HG03135 (cell line): ENCODE results near the gene KRTAP5-10.
"Not testable (repeated sequence)": the region's sequence is repeated elsewhere in the genome, so short reads cannot be mapped to it uniquely, and the experiment has no call there.

Source experiments
- ATAC-seq: cut with Tn5 transposase; IDR thresholded peaks from one replicate; pipeline ENCODE4 v1.9.1; 2021; ENCODE audit warnings: mild to moderate bottlenecking, moderate library complexity; ENCODE audit not compliant: unreplicated experiment

KRTAP5-10 gene

GRCh38 chr11:71607520-71608216 is 42.3 kb downstream of the KRTAP5-10 start:
- not testable (repeated sequence) for ATAC-seq

DNA sequence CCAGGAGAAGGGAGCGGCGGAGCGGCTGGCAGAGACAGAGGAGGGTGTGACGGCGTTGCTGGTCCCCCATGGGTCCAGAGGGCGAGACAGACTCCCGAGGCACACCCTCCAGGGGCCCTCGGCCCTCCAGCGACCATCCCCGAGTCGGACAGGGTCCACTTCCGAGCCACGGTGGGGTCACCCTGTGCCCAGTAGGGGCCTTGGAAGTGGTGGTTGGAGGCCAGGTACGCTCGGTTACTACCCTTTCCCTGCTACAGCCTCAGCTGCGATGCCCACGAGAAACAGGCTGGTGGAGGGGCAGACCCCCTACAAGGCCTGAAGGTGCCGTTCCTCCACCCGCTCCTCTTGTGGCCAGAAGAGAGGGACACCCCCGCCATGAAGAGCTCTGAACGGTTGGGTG is 42.9 kb downstream of the KRTAP5-10 start:
- not testable (repeated sequence) for ATAC-seq

- ATAC-seq: not testable (repeated sequence)
Observed at GRCh38 chr11:71611218-71611910, 46.0 kb downstream of the KRTAP5-10 start.

GRCh38 chr11:71613931-71614330 is 48.6 kb downstream of the KRTAP5-10 start:
- ATAC-seq: not testable (repeated sequence)

- not testable (repeated sequence) for ATAC-seq
Observed at GRCh38 chr11:71614366-71614917, 49.1 kb downstream of the KRTAP5-10 start.

- not testable (repeated sequence) for ATAC-seq
Observed at GRCh38 chr11:71615003-71615402, 49.6 kb downstream of the KRTAP5-10 start.
